A673 (cell line): ENCODE results near the gene NR2C2.

Experiments used
- EZH2 ChIP-seq: fragments of 200-600 bp; sonication (generic); IDR thresholded peaks from 2 replicates; pipeline ENCODE4 v1.6.1; 2017; ENCODE audit warnings: borderline replicate concordance, low read depth, mild to moderate bottlenecking, mixed read lengths, antibody characterized with exemption, low read length; ENCODE audit not compliant: poor library complexity, severe bottlenecking
- TF ChIP-seq, protein P1 (sequence below): fragments of 300-800, 200-600 bp; sonication (generic); conservative IDR thresholded peaks from 2 replicates; pipeline ENCODE4 v1.5.1; 2017; ENCODE audit warnings: low read depth, mild to moderate bottlenecking, antibody characterized with exemption, low read length, moderate library complexity, mixed read lengths

DNA sequence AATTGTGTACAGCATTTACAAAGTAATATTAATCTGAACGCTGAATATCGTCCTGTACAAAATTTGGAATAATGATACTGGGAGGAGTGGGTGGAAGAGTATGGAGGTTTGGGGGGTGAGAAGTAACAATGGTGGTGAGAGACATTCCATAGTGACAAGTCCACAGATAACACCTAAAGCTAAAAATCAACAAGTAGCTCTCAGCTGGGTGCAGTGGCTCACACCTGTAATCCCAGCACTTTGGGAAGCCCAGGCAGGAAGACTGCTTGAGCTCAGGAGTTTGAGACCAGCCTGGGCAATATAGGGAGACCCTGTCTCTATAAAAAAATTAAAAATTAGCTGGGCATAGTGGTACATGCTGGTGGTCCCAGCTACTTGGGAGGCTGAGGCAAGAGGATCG lies 112.6 kb downstream of the NR2C2 start:
- TF ChIP-seq, protein P1, sequence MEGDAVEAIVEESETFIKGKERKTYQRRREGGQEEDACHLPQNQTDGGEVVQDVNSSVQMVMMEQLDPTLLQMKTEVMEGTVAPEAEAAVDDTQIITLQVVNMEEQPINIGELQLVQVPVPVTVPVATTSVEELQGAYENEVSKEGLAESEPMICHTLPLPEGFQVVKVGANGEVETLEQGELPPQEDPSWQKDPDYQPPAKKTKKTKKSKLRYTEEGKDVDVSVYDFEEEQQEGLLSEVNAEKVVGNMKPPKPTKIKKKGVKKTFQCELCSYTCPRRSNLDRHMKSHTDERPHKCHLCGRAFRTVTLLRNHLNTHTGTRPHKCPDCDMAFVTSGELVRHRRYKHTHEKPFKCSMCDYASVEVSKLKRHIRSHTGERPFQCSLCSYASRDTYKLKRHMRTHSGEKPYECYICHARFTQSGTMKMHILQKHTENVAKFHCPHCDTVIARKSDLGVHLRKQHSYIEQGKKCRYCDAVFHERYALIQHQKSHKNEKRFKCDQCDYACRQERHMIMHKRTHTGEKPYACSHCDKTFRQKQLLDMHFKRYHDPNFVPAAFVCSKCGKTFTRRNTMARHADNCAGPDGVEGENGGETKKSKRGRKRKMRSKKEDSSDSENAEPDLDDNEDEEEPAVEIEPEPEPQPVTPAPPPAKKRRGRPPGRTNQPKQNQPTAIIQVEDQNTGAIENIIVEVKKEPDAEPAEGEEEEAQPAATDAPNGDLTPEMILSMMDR = no peak
- TF ChIP-seq EZH2 = no peak
